Body of pancreas (tissue), 4 donors: ENCODE data around the gene WWC2. TPM values are rescaled to one million over a fixed set of nuclear protein-coding genes. Genes with fewer than 3 reads are reported as not detected.

ENCODE experiments used
- ATAC-seq: fragments of 150-250 bp; one replicate; pipeline ENCODE4 v1.9.1; 2016
- DNase-seq, 4 donors: peaks; one replicate each; pipeline ENCODE4 v3.0.0-alpha.2; 2019
- H3K27ac ChIP-seq, 4 donors: fragments of 200-600 bp; sonication (generic); 1 replicate in 3 of 4; 2 replicates in 1 of 4; pipeline versions ENCODE4 v1.5.1 to v1.6.1; 2016 to 2019; ENCODE audit warnings: mild to moderate bottlenecking in 1 of 4, mixed read lengths in 1 of 4, moderate library complexity in 1 of 4
- H3K27me3 ChIP-seq, 2 donors: fragments of 200-600 bp; sonication (generic); one replicate each; pipeline ENCODE4 v1.6.0; 2016; ENCODE audit warnings: mild to moderate bottlenecking in 1 of 2
- H3K36me3 ChIP-seq, 2 donors: fragments of 200-600 bp; sonication (generic); replicated peaks in 1 of 2; 2 replicates each; pipeline ENCODE4 v1.5.1; 2016; ENCODE audit warnings: low read depth in 2 of 2; ENCODE audit not compliant: insufficient read depth in 1 of 2
- H3K4me1 ChIP-seq: fragments of 200-600 bp; sonication (generic); one replicate; pipeline ENCODE4 v1.6.0; 2016
- H3K4me3 ChIP-seq, 2 donors: fragments of 200-600 bp; sonication (generic); 1 replicate in 1 of 2; 2 replicates in 1 of 2; pipeline ENCODE4 v1.5.1; 2016 to 2019
- H3K9me3 ChIP-seq, 3 donors: fragments of 200-600 bp; sonication (generic); 1 replicate in 2 of 3; 2 replicates in 1 of 3; pipeline ENCODE4 v1.5.1; 2016
- POLR2A ChIP-seq, 3 donors: fragments of 450-650 bp; IDR thresholded peaks; one replicate each; pipeline ENCODE4 v1.6.1; 2016; ENCODE audit warnings: antibody characterized with exemption in 3 of 3, mild to moderate bottlenecking in 2 of 3
- WGBS, 2 donors: methylation state at CpG; one replicate each; pipeline ENCODE4 v1.1.5; 2017; 5-methylcytosine and 5-hydroxymethylcytosine counted together
- intact Hi-C: fragments of 100-400 bp; cut with DNase I; formaldehyde crosslinking; loops from one replicate; pipeline ENCODE4 v1.15.1; 2023
- total RNA-seq, 2 donors: library from RNA; depleted of rRNA; stranded (reverse); fragments of >200 nt; gene quantifications; one replicate each; pipeline ENCODE4 v1.1.0, GENCODE V29; 2016
- TF ChIP-seq, protein P1 (sequence below), 7 experiments: fragments of 450-650 bp in 4 of 7; fragments of 200-600 bp in 3 of 7; sonication (generic) in 3 of 7; IDR thresholded peaks; one replicate each; pipeline ENCODE4 v1.5.1; 2016 to 2019; ENCODE audit warnings: antibody characterized with exemption in 7 of 7

Gene WWC2
- total RNA-seq, 2 donors from 2014 or later = 24.4 to 30.3 TPM

DNA sequence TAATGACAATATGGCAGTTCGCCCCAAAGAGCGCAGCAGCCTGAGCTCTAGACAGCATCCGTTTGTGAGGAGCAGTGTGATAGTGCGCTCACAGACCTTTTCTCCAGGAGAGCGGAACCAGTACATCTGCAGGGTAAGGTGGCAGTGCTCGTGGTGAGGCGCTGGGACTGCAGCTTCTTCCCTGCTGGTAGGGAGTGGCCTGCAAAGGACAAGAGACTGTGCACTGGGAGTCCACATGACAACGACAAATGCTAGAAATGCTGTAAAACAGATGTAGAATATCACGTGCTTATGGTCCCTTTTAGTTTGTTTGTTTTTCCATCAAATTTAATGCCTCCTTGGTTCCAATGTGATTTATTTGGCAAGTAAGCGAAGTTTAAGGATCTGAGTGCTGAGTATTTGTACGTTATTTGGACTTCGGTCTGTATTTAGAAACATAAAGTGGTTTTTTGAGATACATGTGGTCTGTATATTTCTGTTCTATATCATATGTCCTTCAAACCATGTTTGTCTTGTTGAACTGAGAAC is 185.3 kb downstream of the WWC2 start:
- Histone ChIP-seq H3K4me1 (peaks cover 5% of the 10 kb centered on the region), H3K27ac (no peak overlapping the region), H3K27me3 (no peaks in the 10 kb centered on the region), H3K4me3 (no peak overlapping the region), H3K36me3 (peaks cover 0 to 11% of the 10 kb centered on the region in 2 donors), H3K9me3 (no peaks in the 10 kb centered on the region)
- intact Hi-C loops = no loop called here
- DNase-seq (peak in 2 of 4 donors; percentile 12 to 14), ATAC-seq (no peak)
- TF ChIP-seq, protein P1, sequence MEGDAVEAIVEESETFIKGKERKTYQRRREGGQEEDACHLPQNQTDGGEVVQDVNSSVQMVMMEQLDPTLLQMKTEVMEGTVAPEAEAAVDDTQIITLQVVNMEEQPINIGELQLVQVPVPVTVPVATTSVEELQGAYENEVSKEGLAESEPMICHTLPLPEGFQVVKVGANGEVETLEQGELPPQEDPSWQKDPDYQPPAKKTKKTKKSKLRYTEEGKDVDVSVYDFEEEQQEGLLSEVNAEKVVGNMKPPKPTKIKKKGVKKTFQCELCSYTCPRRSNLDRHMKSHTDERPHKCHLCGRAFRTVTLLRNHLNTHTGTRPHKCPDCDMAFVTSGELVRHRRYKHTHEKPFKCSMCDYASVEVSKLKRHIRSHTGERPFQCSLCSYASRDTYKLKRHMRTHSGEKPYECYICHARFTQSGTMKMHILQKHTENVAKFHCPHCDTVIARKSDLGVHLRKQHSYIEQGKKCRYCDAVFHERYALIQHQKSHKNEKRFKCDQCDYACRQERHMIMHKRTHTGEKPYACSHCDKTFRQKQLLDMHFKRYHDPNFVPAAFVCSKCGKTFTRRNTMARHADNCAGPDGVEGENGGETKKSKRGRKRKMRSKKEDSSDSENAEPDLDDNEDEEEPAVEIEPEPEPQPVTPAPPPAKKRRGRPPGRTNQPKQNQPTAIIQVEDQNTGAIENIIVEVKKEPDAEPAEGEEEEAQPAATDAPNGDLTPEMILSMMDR (IDR thresholded peaks at IDR 0.05) = no peak
- TF ChIP-seq POLR2A (IDR thresholded peaks at IDR 0.05) = no peak
- 82 to 85% methylated on average over 12 of the region's 12 CpGs for WGBS, 2 donors

DNA sequence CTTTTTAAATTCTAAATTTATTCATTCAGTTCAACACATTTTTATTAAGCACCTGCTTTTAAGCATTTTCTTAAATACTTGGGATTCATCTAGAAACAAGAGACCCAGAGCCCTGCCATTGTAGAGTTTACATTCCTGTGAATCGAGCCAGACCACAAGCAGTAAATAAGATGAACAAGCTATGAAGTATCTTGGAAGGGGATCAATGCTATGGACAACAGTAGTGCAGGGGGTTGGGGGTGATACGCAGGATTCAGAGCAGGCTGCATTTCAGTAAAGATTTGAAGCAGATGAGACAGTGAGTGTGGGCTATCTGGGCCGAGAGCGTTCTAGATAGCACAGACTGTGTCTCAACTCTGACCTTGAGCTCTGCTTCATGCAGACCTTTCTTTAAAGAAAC is 185.9 kb downstream of the WWC2 start:
- no peak for DNase-seq
- TF ChIP-seq, protein P1 (IDR thresholded peaks at IDR 0.05) = no peak
- TF ChIP-seq POLR2A (IDR thresholded peaks at IDR 0.05) = no peak
- Histone ChIP-seq H3K4me1 (peaks cover 5% of the 10 kb centered on the region), H3K36me3 (peaks cover 0 to 12% of the 10 kb centered on the region in 2 donors), H3K9me3 (no peaks in the 10 kb centered on the region), H3K4me3 (no peak overlapping the region), H3K27me3 (no peaks in the 10 kb centered on the region), H3K27ac (no peak overlapping the region)
- intact Hi-C loops = no loop called here
- no peak for ATAC-seq
- WGBS, 2 donors = 67 to 77% methylated on average over 4 of the region's 4 CpGs

DNA sequence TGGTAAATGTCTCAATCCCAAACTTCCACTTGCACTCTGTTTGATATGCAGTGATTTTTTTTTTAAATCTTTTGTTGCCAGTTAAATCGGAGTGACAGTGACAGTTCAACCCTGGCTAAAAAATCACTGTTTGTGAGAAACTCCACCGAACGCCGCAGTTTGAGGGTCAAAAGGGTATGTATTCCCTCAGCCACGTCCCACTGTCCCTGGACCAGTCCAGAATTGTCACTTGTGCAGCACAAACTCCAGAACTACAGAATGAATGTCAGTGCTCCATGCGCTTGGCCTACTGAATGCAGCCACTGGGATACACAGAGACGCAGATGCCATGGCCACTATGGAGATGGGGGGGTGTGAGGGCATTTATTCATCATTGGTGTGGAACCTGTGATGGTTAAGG is 186.8 kb downstream of the WWC2 start:
- ATAC-seq (no peak), DNase-seq (no peak)
- Histone ChIP-seq H3K27me3 (no peaks in the 10 kb centered on the region), H3K4me1 (peaks cover 5% of the 10 kb centered on the region), H3K9me3 (no peaks in the 10 kb centered on the region), H3K27ac (no peak overlapping the region), H3K4me3 (no peak overlapping the region), H3K36me3 (peaks cover 0 to 13% of the 10 kb centered on the region in 2 donors)
- intact Hi-C loops = no loop called here
- TF ChIP-seq POLR2A (IDR thresholded peaks at IDR 0.05) = no peak
- TF ChIP-seq, protein P1 (IDR thresholded peaks at IDR 0.05) = no peak
- whole genome bisulfite sequencing, 2 donors = 85 to 91% methylated on average over 7 of the region's 7 CpGs

DNA sequence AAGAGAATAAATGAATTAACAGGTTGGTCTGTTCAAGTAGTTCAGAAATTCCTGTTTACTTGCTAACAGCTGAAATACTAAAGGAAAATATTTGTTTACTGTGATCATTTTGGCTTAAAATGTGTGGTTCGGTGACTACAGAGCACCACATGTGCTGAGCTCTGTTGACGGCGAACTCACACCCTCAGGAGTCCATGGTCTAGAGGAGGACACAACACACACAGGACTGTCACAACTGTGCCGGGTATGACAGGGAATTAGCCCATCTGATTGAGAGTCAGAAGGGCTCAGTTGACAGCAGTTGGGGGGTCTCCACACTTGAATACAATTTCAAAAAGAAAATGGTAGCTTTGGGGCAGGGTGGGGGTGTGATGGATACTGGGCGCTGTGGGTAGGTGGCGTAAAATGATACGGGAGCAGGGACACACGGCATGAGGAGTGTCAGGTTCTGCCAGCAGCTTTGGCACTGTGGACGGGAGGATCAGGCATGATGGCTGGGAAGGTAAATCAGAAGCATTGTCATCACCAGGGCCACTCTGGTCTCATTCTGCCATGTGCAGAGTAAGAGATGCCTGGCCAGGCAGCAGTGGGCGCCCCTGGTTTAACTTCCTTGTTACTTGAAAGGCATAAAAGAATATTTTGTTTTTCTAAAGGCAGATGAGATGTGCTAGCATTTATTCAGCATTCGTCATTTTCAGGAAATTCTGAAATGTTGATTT is 187.7 kb downstream of the WWC2 start:
- TF ChIP-seq, protein P1 (IDR thresholded peaks at IDR 0.05) = no peak
- no peak for TF ChIP-seq POLR2A (IDR thresholded peaks at IDR 0.05)
- Histone ChIP-seq H3K4me3 (no peak overlapping the region), H3K4me1 (peaks cover 2% of the 10 kb centered on the region), H3K27me3 (no peaks in the 10 kb centered on the region), H3K36me3 (peaks cover 0 to 14% of the 10 kb centered on the region in 2 donors), H3K9me3 (no peaks in the 10 kb centered on the region), H3K27ac (no peak overlapping the region)
- no peak for ATAC-seq
- intact Hi-C loops = no loop called here
- no peak for DNase-seq
- 90 to 95% methylated on average over 11 of the region's 11 CpGs for WGBS, 2 donors

DNA sequence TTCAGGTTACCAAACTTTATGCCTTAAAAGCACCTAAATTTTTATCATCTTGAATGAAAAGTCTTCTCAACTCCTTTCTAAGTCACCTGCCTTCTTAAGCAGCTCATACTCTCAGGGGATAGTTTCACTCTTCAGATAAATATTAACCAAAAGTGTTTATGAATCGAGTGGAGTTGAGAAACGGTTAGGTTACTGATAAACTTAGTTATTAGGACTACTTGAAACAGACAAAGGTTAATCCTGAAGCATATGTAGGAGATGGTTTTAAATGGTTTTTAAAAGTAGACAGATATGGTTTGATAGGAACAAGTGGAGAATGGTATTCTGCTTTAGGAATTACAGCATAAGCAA is 188.2 kb downstream of the WWC2 start:
- WGBS, 2 donors = 35 to 51% methylated on average over 2 of the region's 2 CpGs
- peaks cover 0 to 14% of the 10 kb centered on the region in 2 donors for H3K36me3 ChIP-seq
- intact Hi-C loops = no loop called here
- H3K4me1 ChIP-seq = no peaks in the 10 kb centered on the region
- H3K9me3 ChIP-seq = no peaks in the 10 kb centered on the region
- no peak overlapping the region for H3K27ac ChIP-seq
- DNase-seq = no peak
- ATAC-seq = no peak
- H3K4me3 ChIP-seq = no peak overlapping the region
- TF ChIP-seq, protein P1 (IDR thresholded peaks at IDR 0.05) = no peak
- no peak for TF ChIP-seq POLR2A (IDR thresholded peaks at IDR 0.05)
- H3K27me3 ChIP-seq = no peaks in the 10 kb centered on the region
